HG02884 (cell line): ENCODE measurements around the gene CENPP.

Source experiments
- ATAC-seq: cut with Tn5 transposase; IDR thresholded peaks from one replicate; pipeline ENCODE4 v1.9.1; 2021; ENCODE audit warnings: mild to moderate bottlenecking, moderate library complexity; ENCODE audit not compliant: unreplicated experiment

CENPP gene

GRCh38 chr9:92650839-92651621, 325.3 kb downstream of the CENPP start:
- ATAC-seq, result no peak

GRCh38 chr9:92652461-92652860, 326.7 kb downstream of the CENPP start:
- no peak for ATAC-seq

- ATAC-seq, result no peak
Measured at GRCh38 chr9:92654481-92655301, 328.9 kb downstream of the CENPP start.

- no peak for ATAC-seq
Measured at GRCh38 chr9:92655366-92655765, 329.6 kb downstream of the CENPP start.

- ATAC-seq, result no peak
Measured at GRCh38 chr9:92655896-92656536, 330.3 kb downstream of the CENPP start.

GRCh38 chr9:92656537-92656925, 330.8 kb downstream of the CENPP start:
- ATAC-seq, result no peak

GRCh38 chr9:92657296-92658094, 331.7 kb downstream of the CENPP start:
- ATAC-seq, result no peak

GRCh38 chr9:92658176-92658575, 332.4 kb downstream of the CENPP start:
- ATAC-seq, result no peak

GRCh38 chr9:92658611-92659010, 332.9 kb downstream of the CENPP start:
- ATAC-seq, result no peak

GRCh38 chr9:92659601-92660000, 333.8 kb downstream of the CENPP start:
- ATAC-seq, result no peak

- ATAC-seq, result no peak
Measured at GRCh38 chr9:92660266-92660665, 334.5 kb downstream of the CENPP start.

GRCh38 chr9:92661127-92661526, 335.4 kb downstream of the CENPP start:
- no peak for ATAC-seq

- ATAC-seq, result no peak
Measured at GRCh38 chr9:92661743-92662142, 336.0 kb downstream of the CENPP start.

- no peak for ATAC-seq
Measured at GRCh38 chr9:92663126-92663525, 337.4 kb downstream of the CENPP start.

- ATAC-seq, result no peak
Measured at GRCh38 chr9:92663951-92664350, 338.2 kb downstream of the CENPP start.

- no peak for ATAC-seq
Measured at GRCh38 chr9:92664394-92665152, 338.8 kb downstream of the CENPP start.

GRCh38 chr9:92665836-92666235, 340.1 kb downstream of the CENPP start:
- no peak for ATAC-seq

GRCh38 chr9:92666236-92666635, 340.5 kb downstream of the CENPP start:
- ATAC-seq, result no peak

- ATAC-seq, result no peak
Measured at GRCh38 chr9:92666912-92667532, 341.3 kb downstream of the CENPP start.
